Hepatocyte (in vitro differentiated cells): ENCODE results near the gene GPR135. TPM values are rescaled to one million over a fixed set of nuclear protein-coding genes. Genes with fewer than 3 reads are reported as not detected.

Experiments used
- DNase-seq: peaks from one replicate; pipeline ENCODE4 v3.0.0-alpha.2; 2016; ENCODE audit warnings: low spot score
- H2AFZ ChIP-seq: fragments of 200-600 bp; sonication (generic); 2 replicates; pipeline ENCODE4 v1.6.0; 2016; ENCODE audit warnings: antibody characterized with exemption, mild to moderate bottlenecking
- H3K27ac ChIP-seq: fragments of 200-600 bp; sonication (generic); 2 replicates; pipeline ENCODE4 v1.5.1; 2016; ENCODE audit warnings: mild to moderate bottlenecking
- H3K27me3 ChIP-seq: fragments of 200-600 bp; sonication (generic); 2 replicates; pipeline ENCODE4 v1.6.1; 2016
- H3K36me3 ChIP-seq: fragments of 200-600 bp; sonication (generic); replicated peaks from 2 replicates; pipeline ENCODE4 v1.5.1; 2016; ENCODE audit warnings: low read depth; ENCODE audit not compliant: insufficient read depth
- H3K4me1 ChIP-seq: fragments of 200-600 bp; sonication (generic); 2 replicates; pipeline ENCODE4 v1.5.1; 2016; ENCODE audit warnings: mild to moderate bottlenecking, moderate library complexity; ENCODE audit not compliant: insufficient read depth
- H3K4me2 ChIP-seq: fragments of 200-600 bp; sonication (generic); 2 replicates; pipeline ENCODE4 v1.6.0; 2016
- H3K4me3 ChIP-seq: fragments of 200-600 bp; sonication (generic); 2 replicates; pipeline ENCODE4 v1.5.1; 2016; ENCODE audit warnings: mild to moderate bottlenecking
- H3K79me2 ChIP-seq: fragments of 200-600 bp; sonication (generic); 2 replicates; pipeline ENCODE4 v1.6.0; 2017; ENCODE audit warnings: mild to moderate bottlenecking
- H3K9me2 ChIP-seq: fragments of 200-600 bp; sonication (generic); replicated peaks from 2 replicates; pipeline ENCODE4 v1.6.0; 2017; ENCODE audit warnings: mild to moderate bottlenecking; ENCODE audit not compliant: insufficient read depth
- H3K9me3 ChIP-seq: fragments of 200-600 bp; sonication (generic); 2 replicates; pipeline ENCODE4 v1.5.1; 2016; ENCODE audit warnings: low read depth, mild to moderate bottlenecking
- H4K20me1 ChIP-seq: fragments of 200-600 bp; sonication (generic); 2 replicates; pipeline ENCODE4 v1.6.0; 2016; ENCODE audit warnings: mild to moderate bottlenecking; ENCODE audit not compliant: insufficient read depth, poor library complexity, severe bottlenecking
- EZH2 ChIP-seq: fragments of 200-600 bp; sonication (generic); IDR thresholded peaks from 2 replicates; pipeline ENCODE4 v1.6.1; 2016; ENCODE audit warnings: antibody characterized with exemption, mild to moderate bottlenecking, borderline replicate concordance
- EZH2phosphoT487 ChIP-seq: fragments of 200-600 bp; sonication (generic); IDR thresholded peaks from one replicate; pipeline ENCODE4 v1.6.1; 2018; ENCODE audit warnings: antibody characterized with exemption, mild to moderate bottlenecking, low read depth, moderate library complexity; ENCODE audit not compliant: unreplicated experiment, severe bottlenecking
- WGBS: methylation state at CpG from one replicate; pipeline ENCODE4 v1.1.6; 2016; ENCODE audit warnings: low lambda C conversion rate; ENCODE audit errors: missing lambda C conversion rate; 5-methylcytosine and 5-hydroxymethylcytosine counted together
- polyA plus RNA-seq: library from polyadenylated mRNA; unstranded; fragments of >200 nt; fragmentation: Nextera tagmentation; extraction: Ambion mirVana; gene quantifications from 2 replicates; pipeline ENCODE4 v1.2.1, GENCODE V29; 2016
- total RNA-seq: library from RNA; depleted of rRNA; stranded (reverse); fragments of >200 nt; gene quantifications from 2 replicates; pipeline ENCODE4 v1.2.3, GENCODE V29; 2014
- TF ChIP-seq, protein P1 (sequence below): fragments of 200-600 bp; sonication (generic); IDR thresholded peaks from 2 replicates; pipeline ENCODE4 v1.5.1; 2016; ENCODE audit warnings: antibody characterized with exemption, mild to moderate bottlenecking; ENCODE audit not compliant: poor library complexity

The GPR135 gene, protein sequence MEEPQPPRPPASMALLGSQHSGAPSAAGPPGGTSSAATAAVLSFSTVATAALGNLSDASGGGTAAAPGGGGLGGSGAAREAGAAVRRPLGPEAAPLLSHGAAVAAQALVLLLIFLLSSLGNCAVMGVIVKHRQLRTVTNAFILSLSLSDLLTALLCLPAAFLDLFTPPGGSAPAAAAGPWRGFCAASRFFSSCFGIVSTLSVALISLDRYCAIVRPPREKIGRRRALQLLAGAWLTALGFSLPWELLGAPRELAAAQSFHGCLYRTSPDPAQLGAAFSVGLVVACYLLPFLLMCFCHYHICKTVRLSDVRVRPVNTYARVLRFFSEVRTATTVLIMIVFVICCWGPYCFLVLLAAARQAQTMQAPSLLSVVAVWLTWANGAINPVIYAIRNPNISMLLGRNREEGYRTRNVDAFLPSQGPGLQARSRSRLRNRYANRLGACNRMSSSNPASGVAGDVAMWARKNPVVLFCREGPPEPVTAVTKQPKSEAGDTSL
- total RNA-seq, result 1.6 and 1.8 TPM in 2 replicates
- 0.28 and 0.86 TPM in 2 replicates for polyA plus RNA-seq

DNA sequence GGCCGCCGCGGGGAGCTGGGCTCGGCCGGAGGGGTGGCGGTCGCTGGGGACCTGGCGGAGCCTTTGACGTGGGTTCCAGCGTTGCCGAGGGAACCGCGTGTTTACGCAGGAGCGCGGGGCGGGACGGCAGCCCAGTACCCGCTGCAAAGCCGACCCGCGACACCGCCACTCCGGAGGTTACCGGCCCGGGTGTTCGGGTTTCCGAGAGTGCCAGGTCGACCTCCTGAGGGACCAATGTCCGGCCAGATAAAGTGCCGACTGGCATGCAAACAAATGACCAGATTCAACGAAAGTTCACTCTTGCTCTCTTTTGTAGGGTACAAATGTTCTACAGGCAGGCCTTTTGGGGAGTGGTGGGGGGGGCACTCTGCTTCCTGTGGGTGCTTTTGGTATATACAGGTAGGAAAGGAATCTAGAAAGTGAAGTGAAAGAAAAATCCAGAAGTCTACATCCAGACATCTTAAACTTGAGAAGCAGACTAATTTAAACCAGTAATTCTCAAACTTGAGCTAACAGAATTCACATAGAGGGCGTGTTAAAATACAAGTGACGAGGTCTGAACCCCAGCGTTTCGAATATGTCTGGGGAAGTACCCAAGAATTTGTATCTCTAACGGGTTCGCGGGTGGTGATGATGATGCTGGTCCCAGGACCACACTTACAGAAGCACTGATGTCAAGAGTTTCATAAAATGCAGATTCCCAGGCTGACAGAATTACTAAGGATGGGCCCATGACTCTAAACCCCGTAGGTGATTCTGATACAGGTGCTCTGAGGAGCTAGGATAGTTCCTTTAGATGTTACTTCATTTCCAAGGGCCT lies at the start of gene GPR135:
GPR135 (minus strand) TSS at position 65 of the 820 bp plus-strand sequence. CDS start 154 bp downstream, outside the sequence.
- H4K20me1 ChIP-seq, result no peaks in the 10 kb centered on the region
- peak within 1 kb of the TSS; percentile 99 for H3K4me2 ChIP-seq
- no peaks in the 10 kb centered on the region for H3K27me3 ChIP-seq
- no peak within 1 kb of the TSS for H3K27ac ChIP-seq
- peaks cover 9% of the 10 kb centered on the region for H3K4me1 ChIP-seq
- DNase-seq, result no peak
- H3K79me2 ChIP-seq, result no peaks in the 10 kb centered on the region
- TF ChIP-seq, protein P1, sequence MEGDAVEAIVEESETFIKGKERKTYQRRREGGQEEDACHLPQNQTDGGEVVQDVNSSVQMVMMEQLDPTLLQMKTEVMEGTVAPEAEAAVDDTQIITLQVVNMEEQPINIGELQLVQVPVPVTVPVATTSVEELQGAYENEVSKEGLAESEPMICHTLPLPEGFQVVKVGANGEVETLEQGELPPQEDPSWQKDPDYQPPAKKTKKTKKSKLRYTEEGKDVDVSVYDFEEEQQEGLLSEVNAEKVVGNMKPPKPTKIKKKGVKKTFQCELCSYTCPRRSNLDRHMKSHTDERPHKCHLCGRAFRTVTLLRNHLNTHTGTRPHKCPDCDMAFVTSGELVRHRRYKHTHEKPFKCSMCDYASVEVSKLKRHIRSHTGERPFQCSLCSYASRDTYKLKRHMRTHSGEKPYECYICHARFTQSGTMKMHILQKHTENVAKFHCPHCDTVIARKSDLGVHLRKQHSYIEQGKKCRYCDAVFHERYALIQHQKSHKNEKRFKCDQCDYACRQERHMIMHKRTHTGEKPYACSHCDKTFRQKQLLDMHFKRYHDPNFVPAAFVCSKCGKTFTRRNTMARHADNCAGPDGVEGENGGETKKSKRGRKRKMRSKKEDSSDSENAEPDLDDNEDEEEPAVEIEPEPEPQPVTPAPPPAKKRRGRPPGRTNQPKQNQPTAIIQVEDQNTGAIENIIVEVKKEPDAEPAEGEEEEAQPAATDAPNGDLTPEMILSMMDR, result no peak
- TF ChIP-seq EZH2 (no peak), EZH2phosphoT487 (no peak)
- peak within 1 kb of the TSS; percentile 86 for H2AFZ ChIP-seq
- H3K4me3 ChIP-seq, result peak within 1 kb of the TSS; percentile 60
- 33% methylated on average over 27 of the region's 40 CpGs for WGBS
- no peaks in the 10 kb centered on the region for H3K36me3 ChIP-seq
- no peaks in the 10 kb centered on the region for H3K9me2 ChIP-seq
- no peaks in the 10 kb centered on the region for H3K9me3 ChIP-seq

DNA sequence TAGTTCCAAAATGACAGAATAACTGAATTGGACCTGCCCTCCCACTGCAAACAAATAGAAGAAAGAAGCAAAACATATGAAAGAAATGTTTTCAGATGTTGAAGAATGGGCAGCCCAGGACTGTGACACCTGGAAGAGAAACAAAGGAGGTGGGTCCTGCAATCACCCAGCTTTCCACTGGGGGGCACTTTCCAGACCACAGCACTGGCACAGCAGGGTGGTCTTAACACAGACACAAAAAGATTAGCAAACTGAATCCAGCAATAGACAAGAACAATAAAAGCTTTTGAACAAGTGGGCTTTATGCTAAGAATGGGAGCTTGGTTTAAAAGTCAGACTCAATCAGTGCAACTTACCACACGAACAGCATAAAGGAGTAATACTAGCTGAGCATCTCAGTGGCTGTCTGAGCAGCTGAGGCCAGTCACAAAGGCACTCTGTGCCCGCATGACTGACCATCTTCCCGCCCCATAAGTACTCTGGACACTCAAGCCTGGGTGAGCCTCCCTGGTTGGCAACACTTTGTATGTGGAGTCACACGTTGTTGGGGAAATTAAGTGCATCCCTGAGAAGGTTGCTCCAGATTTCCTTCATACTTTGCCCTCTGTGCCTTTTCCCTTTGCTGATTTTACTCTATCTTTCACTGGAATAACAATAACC lies 46.9 kb upstream of the GPR135 start:
- H3K79me2 ChIP-seq, result no peaks in the 10 kb centered on the region
- H2AFZ ChIP-seq, result no peak overlapping the region
- 81% methylated on average over 4 of the region's 4 CpGs for WGBS
- no peaks in the 10 kb centered on the region for H3K27me3 ChIP-seq
- no peaks in the 10 kb centered on the region for H3K9me3 ChIP-seq
- no peak for TF ChIP-seq EZH2phosphoT487
- TF ChIP-seq, protein P1, result peak; percentile 46
- no peak for TF ChIP-seq EZH2
- H4K20me1 ChIP-seq, result no peaks in the 10 kb centered on the region
- H3K9me2 ChIP-seq, result no peaks in the 10 kb centered on the region
- no peak overlapping the region for H3K4me3 ChIP-seq
- H3K4me2 ChIP-seq, result no peak overlapping the region
- H3K36me3 ChIP-seq, result no peaks in the 10 kb centered on the region
- H3K27ac ChIP-seq, result no peak overlapping the region
- DNase-seq, result no peak
- H3K4me1 ChIP-seq, result peaks cover 3% of the 10 kb centered on the region

DNA sequence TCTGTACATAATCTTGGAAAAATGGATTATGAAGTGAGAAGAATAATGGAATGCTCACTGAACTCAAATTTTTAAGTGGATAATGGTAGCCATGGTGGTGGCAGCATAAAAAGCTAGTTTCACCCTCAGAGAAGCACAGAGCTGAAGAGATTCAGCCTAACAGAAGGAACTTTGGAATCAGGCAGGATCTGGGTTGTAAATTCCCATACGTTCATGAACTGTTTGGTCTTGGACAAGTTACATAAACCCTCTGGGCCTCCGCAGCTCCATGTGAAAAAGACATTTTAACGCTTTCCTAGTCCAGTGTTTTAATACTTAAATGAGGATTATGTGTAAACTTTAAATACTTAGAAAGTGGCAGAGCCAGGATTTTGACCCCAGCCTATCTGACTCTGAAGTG lies 45.8 kb upstream of the GPR135 start:
- Histone ChIP-seq H3K4me1 (peaks cover 3% of the 10 kb centered on the region), H3K79me2 (no peaks in the 10 kb centered on the region), H3K27me3 (no peaks in the 10 kb centered on the region), H3K9me3 (no peaks in the 10 kb centered on the region), H4K20me1 (no peaks in the 10 kb centered on the region), H3K36me3 (no peaks in the 10 kb centered on the region), H3K4me2 (peak overlapping the region; percentile 47), H3K9me2 (no peaks in the 10 kb centered on the region), H3K27ac (peak overlapping the region; percentile 22), H2AFZ (no peak overlapping the region), H3K4me3 (no peak overlapping the region)
- peak; percentile 25 for DNase-seq
- TF ChIP-seq EZH2phosphoT487, result no peak
- no peak for TF ChIP-seq EZH2
- TF ChIP-seq, protein P1, result no peak
- 30% methylated on average over 3 of the region's 3 CpGs for WGBS
